GM12891 (cell line): Measurements from ENCODE around the gene TAMM41.

ENCODE experiments used
- POLR2A ChIP-seq: IDR thresholded peaks from 2 replicates; pipeline ENCODE4 v1.6.1; 2011; ENCODE audit warnings: low read depth, low read length, control low read depth
- POLR2AphosphoS5 ChIP-seq: IDR thresholded peaks from 2 replicates; pipeline ENCODE4 v1.6.1; 2011; ENCODE audit warnings: low read depth, low read length, control low read depth
- TAF1 ChIP-seq: IDR thresholded peaks from 2 replicates; pipeline ENCODE4 v1.6.1; 2011; ENCODE audit warnings: low read depth, low read length, control low read depth

DNA sequence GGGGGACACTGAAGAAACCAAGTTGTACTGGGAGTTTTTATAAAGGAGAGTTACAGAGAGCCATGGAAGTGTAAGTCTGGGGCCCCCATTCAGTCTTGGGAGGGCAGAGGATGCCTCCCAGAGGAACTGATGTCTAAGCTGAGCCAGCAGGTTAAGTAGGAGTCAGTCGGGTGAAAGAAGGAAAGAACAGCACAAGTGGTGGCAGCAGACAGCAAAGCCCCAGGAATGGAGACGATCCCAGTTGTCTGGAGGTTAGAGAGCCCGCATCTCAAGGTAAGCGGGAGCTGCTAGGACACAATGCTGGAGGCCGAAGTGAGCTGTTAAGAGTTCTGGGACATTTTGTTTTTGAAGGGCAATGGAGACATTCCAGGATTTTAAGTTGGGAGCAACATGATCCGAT, 88.8 kb downstream of the TAMM41 start:
- TF ChIP-seq POLR2A (no peak), POLR2AphosphoS5 (no peak), TAF1 (no peak)
